LNCaP clone FGC (cell line): ENCODE data around the gene ZCCHC24.

Experiments used
- DNase-seq: peaks from one replicate; pipeline ENCODE4 v3.0.0-alpha.2; 2011; ENCODE audit warnings: low read depth
- H3K4me3 ChIP-seq: 2 replicates; pipeline ENCODE4 v1.5.1; 2011; ENCODE audit warnings: mild to moderate bottlenecking, low read depth, low read length, control low read depth
- CTCF ChIP-seq: IDR thresholded peaks from 2 replicates; pipeline ENCODE4 v1.5.1; 2012; ENCODE audit warnings: mild to moderate bottlenecking; ENCODE audit not compliant: control insufficient read depth, insufficient read depth; ENCODE audit errors: extremely low read depth

Gene ZCCHC24

DNA sequence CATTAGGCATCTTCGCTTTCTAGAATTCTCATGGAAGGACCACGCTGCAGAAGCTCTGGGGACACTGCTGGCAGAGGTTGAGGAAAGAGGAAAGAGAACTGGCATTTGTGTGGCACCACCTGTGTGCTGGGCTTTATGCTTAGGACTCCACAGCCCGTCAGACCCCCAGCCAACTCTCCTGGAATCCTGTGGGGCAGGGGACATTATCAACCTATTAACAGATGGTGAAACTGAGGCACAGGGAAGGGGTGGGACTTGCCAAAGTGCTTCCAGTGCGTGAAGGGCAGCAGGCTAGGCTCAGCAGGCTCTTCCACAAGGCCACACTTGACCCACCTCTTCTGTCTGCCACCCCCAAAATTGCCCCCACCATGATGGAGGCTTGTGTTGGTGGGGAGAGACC, 46.8 kb downstream of the ZCCHC24 start:
- no peak overlapping the region for H3K4me3 ChIP-seq
- DNase-seq: no peak
- no peak for TF ChIP-seq CTCF

DNA sequence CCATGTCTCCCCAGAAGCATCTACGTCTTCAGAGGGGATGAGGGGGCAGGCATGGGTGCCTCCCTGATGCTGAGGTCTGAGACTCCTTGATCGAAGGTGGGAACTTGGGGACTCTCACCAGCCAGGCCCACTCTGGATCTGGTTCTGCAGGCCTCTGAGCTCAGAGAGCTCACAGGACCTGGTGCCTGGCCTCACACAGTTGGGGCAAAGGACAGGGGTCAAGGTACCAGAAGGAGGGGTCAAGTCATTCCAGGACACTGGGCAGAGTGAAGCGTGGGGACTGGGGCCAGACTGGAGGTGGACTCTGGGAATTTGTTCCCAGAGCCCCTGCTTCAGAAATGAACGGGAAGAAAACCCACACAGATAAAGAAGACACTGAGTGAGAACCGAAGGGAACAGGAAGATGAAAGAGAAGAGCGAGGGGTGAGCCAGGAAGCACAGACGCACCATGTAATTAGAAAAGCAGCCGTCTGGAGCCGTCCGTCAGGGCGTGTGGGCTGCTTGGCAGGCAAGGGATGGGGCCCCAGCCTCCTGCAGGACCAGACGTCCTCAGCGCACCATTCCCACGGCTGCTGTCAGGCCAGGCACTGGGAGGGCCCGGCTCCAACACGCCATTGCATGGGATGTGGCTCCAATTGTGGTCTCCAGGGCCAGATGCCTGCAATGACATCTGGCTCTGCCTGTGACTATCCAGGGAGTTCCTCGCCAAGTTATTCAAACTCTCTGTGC, 47.7 kb downstream of the ZCCHC24 start:
- no peak overlapping the region for H3K4me3 ChIP-seq
- TF ChIP-seq CTCF: no peak
- DNase-seq: no peak

- no peak for TF ChIP-seq CTCF
- H3K4me3 ChIP-seq: no peak overlapping the region
- DNase-seq: no peak
These were observed 48.4 kb downstream of the ZCCHC24 start for GRCh38 chr10:79397051-79397450.

- H3K4me3 ChIP-seq: no peak overlapping the region
- TF ChIP-seq CTCF: no peak
- DNase-seq: no peak
These were observed 48.9 kb downstream of the ZCCHC24 start for GRCh38 chr10:79396520-79396919.

GRCh38 chr10:79394664-79395063, 50.8 kb downstream of the ZCCHC24 start:
- DNase-seq: no peak
- TF ChIP-seq CTCF: no peak
- no peak overlapping the region for H3K4me3 ChIP-seq

DNA sequence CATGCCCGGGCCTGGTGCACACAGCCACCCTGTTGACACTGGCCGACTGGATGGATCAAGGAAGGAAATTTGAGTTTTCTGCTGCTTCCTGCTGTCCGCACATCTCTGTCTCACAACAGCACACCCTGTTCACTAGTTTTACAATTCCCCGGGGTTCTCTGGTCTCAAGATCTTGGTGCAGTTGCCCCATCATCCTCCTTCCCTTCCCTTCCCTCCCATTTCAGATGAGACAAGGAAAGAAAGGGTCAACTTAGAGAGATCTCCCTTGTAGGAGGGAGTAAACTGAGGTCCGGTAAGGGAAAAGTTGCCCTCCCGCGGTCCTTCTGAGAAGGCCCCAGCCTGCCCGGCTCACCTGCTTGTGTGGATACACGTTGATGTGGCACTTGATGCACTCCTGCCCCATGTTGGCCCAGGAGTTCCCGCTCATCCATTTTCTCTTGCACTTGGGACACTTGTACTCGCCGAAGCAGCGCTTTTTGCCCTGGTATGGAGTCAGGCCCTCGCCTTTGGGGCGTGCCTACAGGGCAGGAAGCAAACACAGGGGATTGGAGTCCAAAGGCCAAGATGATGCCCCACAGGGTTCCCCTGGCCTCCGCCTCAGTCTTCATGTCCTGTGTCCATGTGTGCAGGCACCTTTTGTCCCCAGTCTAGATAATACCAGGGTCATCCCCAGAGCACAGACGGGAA, 51.4 kb downstream of the ZCCHC24 start:
- no peak for TF ChIP-seq CTCF
- no peak overlapping the region for H3K4me3 ChIP-seq

More for the DNA sequence above, 51.4 kb downstream of the ZCCHC24 start:
- no peak for DNase-seq
